ENCODE results near the gene KYNU.

Gene KYNU

GRCh38 chr2:142918624-142919023 lies 41.2 kb downstream of the KYNU start:
- Histone ChIP-seq H3K4me2 (no peak overlapping the region), H4K20me1 (ENCODE audit: insufficient read depth) (no peaks in the 10 kb centered on the region), H3K4me1 (ENCODE audit: low read depth, poor library complexity, severe bottlenecking) (no peaks in the 10 kb centered on the region), H3K36me3 (ENCODE audit: insufficient read depth) (no peaks in the 10 kb centered on the region), H3K79me2 (ENCODE audit: insufficient read depth, low read depth) (no peaks in the 10 kb centered on the region), H3K9ac (no peak overlapping the region), H3K4me3 (IDR thresholded peaks at IDR 0.05; ENCODE audit: insufficient read depth, low read depth, low read length) (no peak overlapping the region), H2AFZ (ENCODE audit: low read depth) (no peak overlapping the region), H3K27ac (no peak overlapping the region), H3K27me3 (ENCODE audit: insufficient read depth, low read depth) (no peaks in the 10 kb centered on the region)
- TF ChIP-seq CTCF (conservative IDR thresholded peaks at IDR 0.05; ENCODE audit: low read depth, low read length), result no peak

GRCh38 chr2:142920571-142920970 lies 43.1 kb downstream of the KYNU start:
- no peaks in the 10 kb centered on the region for H3K79me2 ChIP-seq (ENCODE audit: insufficient read depth, low read depth)
- H3K4me1 ChIP-seq (ENCODE audit: low read depth, poor library complexity, severe bottlenecking), result no peaks in the 10 kb centered on the region
- H2AFZ ChIP-seq (ENCODE audit: low read depth), result no peak overlapping the region

DNA sequence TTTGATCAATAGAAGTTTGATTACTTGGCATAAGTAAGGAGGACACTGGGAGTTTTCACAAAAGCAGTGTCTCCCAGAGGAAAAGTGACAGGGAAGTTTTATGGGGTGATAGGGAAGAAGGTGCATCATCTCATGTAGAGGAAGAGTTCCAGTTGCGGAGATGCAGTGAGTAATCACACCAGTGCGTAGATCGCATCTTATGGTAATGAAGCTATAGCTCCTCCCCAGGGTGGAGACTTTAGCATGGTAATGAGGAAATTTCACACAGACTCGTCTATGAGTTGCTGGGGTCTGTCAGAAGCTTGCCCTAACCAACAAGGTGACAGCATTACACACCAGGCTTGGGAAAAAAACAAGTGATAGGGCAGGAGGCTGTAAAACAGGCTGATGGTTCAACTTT lies 49.0 kb downstream of the KYNU start:
- H3K36me3 ChIP-seq (ENCODE audit: insufficient read depth), result no peaks in the 10 kb centered on the region
- no peak overlapping the region for H3K4me3 ChIP-seq (IDR thresholded peaks at IDR 0.05; ENCODE audit: insufficient read depth, low read depth, low read length)
- H3K4me1 ChIP-seq (ENCODE audit: low read depth, poor library complexity, severe bottlenecking), result no peaks in the 10 kb centered on the region
- H3K27ac ChIP-seq, result no peak overlapping the region
- H4K20me1 ChIP-seq (ENCODE audit: insufficient read depth), result no peaks in the 10 kb centered on the region
- H3K9ac ChIP-seq, result no peak overlapping the region
- H3K27me3 ChIP-seq (ENCODE audit: insufficient read depth, low read depth), result no peaks in the 10 kb centered on the region
- H2AFZ ChIP-seq (ENCODE audit: low read depth), result no peak overlapping the region
- no peaks in the 10 kb centered on the region for H3K79me2 ChIP-seq (ENCODE audit: insufficient read depth, low read depth)
- no peak overlapping the region for H3K4me2 ChIP-seq
- no peak for TF ChIP-seq CTCF (conservative IDR thresholded peaks at IDR 0.05; ENCODE audit: low read depth, low read length)

More at GRCh38 chr2:142920571-142920970, 43.1 kb downstream of the KYNU start:
- Histone ChIP-seq H3K4me2 (no peak overlapping the region), H3K36me3 (ENCODE audit: insufficient read depth) (no peaks in the 10 kb centered on the region), H4K20me1 (ENCODE audit: insufficient read depth) (no peaks in the 10 kb centered on the region), H3K27me3 (ENCODE audit: insufficient read depth, low read depth) (no peaks in the 10 kb centered on the region), H3K4me3 (IDR thresholded peaks at IDR 0.05; ENCODE audit: insufficient read depth, low read depth, low read length) (no peak overlapping the region), H3K9ac (no peak overlapping the region), H3K27ac (no peak overlapping the region)
- no peak for TF ChIP-seq CTCF (conservative IDR thresholded peaks at IDR 0.05; ENCODE audit: low read depth, low read length)

DNA sequence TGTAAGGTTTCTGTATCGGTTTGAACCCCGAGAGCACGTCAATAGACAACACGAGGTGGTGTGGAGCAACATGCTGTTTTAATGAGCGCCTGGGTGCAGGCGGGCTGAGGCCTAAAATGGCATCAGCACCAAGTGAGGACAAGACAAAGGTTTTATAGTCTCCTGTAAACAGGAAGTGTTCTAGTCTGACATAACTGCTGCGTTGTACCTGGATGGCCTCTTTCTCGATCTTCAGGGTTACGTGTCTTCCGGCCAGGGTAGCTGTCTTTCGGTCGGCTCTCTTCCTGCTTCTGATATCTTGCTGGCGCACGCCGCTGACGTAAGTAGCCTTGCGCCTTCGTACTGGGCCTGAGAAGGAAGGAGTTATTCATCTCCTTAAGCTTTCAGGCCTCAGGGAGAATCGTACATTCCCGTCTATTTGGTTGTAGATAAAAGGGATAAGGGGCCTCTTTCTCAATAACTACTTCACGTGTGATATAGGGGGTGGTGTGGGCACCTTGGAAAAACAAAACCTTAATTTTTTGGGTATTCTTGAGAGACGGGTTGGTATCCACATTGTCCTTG lies 53.5 kb downstream of the KYNU start:
- Histone ChIP-seq H3K9ac (no peak overlapping the region), H2AFZ (ENCODE audit: low read depth) (no peak overlapping the region), H3K4me2 (no peak overlapping the region), H3K79me2 (ENCODE audit: insufficient read depth, low read depth) (no peaks in the 10 kb centered on the region), H3K27ac (no peak overlapping the region), H3K4me1 (ENCODE audit: low read depth, poor library complexity, severe bottlenecking) (no peaks in the 10 kb centered on the region), H3K27me3 (ENCODE audit: insufficient read depth, low read depth) (no peaks in the 10 kb centered on the region), H3K36me3 (ENCODE audit: insufficient read depth) (no peaks in the 10 kb centered on the region), H4K20me1 (ENCODE audit: insufficient read depth) (no peaks in the 10 kb centered on the region), H3K4me3 (IDR thresholded peaks at IDR 0.05; ENCODE audit: insufficient read depth, low read depth, low read length) (no peak overlapping the region)
- TF ChIP-seq CTCF (conservative IDR thresholded peaks at IDR 0.05; ENCODE audit: low read depth, low read length), result no peak

All from KMS-11 (cell line).